Thyroid gland (tissue), 4 donors: ENCODE data around the gene WASHC4.

Source experiments
- POLR2A ChIP-seq, 2 donors: fragments of 450-650 bp; IDR thresholded peaks; one replicate each; pipeline ENCODE4 v1.6.1; 2017; ENCODE audit warnings: antibody characterized with exemption in 2 of 2, mild to moderate bottlenecking in 2 of 2, moderate library complexity in 1 of 2
- TF ChIP-seq, protein P1 (sequence below), 6 experiments: fragments of 200-600 bp in 3 of 6; fragments of 450-650 bp in 3 of 6; sonication (generic) in 3 of 6; IDR thresholded peaks; one replicate each; pipeline ENCODE4 v1.5.1; 2016 to 2019; ENCODE audit warnings: antibody characterized with exemption in 6 of 6, mild to moderate bottlenecking in 2 of 6, inconsistent platforms in 1 of 6, moderate library complexity in 1 of 6

DNA sequence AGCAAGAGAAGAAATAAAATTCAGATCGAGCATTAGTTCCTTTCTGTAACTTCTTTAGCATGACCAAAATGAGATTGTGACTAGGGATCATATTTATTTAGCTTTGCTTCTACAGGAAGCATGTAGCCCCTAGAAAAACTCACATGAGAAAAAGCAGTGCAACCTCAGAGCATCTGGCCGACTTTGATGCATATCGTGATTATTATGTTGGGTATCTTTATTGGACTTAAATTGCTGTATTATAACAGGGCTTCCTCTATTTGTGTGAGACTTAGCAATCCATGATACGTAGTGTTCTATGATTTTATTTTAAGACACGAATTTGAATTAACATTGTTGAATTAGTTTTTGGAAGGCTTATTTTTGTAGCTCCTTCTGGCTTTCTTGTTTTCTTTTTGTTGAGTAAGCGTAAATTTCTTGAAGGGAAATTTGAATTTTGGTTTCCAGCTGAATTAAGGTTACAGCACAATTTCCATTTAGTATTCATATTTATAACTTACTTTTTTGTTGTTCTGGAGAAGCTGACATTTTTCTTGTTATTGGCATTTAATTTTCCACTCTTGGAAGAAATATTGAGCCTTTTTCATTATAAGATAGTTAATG lies 33.9 kb downstream of the WASHC4 start:
- TF ChIP-seq POLR2A (IDR thresholded peaks at IDR 0.05) = no peak
- TF ChIP-seq, protein P1, sequence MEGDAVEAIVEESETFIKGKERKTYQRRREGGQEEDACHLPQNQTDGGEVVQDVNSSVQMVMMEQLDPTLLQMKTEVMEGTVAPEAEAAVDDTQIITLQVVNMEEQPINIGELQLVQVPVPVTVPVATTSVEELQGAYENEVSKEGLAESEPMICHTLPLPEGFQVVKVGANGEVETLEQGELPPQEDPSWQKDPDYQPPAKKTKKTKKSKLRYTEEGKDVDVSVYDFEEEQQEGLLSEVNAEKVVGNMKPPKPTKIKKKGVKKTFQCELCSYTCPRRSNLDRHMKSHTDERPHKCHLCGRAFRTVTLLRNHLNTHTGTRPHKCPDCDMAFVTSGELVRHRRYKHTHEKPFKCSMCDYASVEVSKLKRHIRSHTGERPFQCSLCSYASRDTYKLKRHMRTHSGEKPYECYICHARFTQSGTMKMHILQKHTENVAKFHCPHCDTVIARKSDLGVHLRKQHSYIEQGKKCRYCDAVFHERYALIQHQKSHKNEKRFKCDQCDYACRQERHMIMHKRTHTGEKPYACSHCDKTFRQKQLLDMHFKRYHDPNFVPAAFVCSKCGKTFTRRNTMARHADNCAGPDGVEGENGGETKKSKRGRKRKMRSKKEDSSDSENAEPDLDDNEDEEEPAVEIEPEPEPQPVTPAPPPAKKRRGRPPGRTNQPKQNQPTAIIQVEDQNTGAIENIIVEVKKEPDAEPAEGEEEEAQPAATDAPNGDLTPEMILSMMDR (IDR thresholded peaks at IDR 0.05) = no peak
